HG03025 (cell line): ENCODE measurements around the gene ZNF526.

Experiments
- ATAC-seq: cut with Tn5 transposase; IDR thresholded peaks from one replicate; pipeline ENCODE4 v1.9.1; 2021; ENCODE audit warnings: mild to moderate bottlenecking, moderate library complexity; ENCODE audit not compliant: unreplicated experiment, low FRiP score

Gene ZNF526

DNA sequence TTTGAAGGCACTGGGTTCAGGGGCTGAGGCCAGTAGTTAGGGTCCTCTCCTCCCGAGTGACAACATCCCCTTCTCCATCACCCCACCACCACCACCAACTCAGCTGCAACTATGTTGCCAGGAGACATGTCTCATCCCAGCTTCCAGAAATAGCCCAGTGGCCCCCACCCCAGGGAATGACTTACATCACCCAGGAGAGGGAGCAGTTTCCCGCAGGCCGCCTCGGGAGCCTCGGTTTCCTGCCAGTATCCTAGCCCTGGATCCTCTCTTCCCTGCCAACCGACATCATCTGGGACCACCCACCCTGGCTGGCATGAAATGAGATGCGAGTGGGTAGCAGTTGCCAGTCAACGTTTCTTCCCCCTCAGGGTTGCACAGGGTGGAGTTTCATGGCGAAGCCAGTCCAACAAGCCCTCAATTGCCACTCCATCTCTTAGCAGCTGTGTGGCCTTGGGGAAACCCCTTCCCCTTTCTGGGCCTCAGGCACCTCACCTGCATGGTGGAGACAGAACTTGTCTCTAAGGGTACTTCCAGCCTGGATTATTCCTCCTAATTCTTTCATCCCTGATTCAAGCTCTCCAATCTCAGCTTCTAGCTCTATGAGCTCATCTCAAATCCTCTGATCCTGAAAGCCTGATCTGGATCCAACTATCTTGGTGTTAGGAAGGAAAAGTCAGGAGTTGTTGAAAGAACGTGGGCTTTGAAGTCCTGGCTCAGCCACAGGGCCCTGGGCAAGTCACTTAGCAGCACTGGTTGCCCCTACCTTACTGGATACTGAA, 26.2 kb downstream of the ZNF526 start:
- ATAC-seq, result no peak

DNA sequence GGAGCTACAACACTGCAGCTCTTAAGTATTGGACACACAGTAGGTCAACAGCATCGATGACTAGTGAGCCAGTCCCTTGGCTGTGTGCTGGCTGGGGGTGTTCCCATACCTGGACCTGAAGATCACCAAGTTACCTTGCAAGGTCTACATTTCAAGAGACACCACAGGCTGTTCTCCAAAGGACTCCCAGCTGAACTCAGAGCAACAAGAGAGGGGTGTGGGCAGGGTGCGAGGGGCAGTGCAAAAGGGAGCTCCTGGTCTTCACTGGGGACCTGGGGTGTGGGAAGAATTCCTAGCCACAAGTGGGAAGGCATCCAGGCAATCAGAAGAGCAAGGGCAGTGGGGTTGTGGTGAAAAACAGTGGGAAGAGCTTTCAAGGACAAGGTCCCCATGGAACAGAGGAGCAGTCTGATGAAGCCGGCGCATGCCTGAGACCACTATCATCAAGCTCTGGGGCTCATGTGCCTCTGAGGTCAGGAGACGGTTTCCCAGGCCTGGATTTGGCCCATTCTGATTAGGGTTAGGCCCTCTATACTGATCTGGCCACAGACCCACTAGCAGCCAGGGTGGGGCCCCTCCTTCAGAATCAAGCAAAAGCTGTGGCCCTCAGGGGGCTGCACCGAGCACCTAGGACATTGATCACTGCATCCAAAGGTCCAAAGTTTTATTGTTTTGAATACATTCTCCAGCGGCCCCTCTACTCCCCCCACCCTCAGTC, 27.0 kb downstream of the ZNF526 start:
- ATAC-seq, result no peak

DNA sequence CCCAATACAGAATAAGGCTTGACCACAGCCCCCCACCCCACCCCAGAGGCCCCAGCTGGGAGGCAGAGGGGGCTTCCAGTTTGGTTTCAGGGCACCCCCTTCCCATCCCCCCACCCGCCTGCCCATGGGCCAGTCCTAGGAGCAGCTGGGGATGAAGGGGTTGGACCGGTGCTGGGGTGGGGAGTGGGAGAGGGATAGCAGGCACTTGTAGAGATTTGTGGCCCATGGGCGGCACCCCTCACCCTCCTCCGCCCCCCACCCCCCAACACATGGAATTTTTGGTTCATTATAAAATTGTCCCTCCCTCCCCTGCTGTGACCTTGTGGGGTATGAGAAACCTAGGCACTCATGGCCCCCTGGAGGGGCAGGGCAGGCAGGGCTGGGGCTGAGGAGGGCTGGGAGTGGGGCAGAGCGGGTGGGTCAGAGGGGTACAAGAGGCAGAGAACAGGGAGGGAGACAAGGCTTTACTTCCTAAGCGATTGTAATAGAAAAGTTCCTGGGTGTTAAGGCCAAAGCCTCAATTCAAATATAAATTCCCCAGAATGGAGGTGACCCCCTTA, 27.6 kb downstream of the ZNF526 start:
- no peak for ATAC-seq

DNA sequence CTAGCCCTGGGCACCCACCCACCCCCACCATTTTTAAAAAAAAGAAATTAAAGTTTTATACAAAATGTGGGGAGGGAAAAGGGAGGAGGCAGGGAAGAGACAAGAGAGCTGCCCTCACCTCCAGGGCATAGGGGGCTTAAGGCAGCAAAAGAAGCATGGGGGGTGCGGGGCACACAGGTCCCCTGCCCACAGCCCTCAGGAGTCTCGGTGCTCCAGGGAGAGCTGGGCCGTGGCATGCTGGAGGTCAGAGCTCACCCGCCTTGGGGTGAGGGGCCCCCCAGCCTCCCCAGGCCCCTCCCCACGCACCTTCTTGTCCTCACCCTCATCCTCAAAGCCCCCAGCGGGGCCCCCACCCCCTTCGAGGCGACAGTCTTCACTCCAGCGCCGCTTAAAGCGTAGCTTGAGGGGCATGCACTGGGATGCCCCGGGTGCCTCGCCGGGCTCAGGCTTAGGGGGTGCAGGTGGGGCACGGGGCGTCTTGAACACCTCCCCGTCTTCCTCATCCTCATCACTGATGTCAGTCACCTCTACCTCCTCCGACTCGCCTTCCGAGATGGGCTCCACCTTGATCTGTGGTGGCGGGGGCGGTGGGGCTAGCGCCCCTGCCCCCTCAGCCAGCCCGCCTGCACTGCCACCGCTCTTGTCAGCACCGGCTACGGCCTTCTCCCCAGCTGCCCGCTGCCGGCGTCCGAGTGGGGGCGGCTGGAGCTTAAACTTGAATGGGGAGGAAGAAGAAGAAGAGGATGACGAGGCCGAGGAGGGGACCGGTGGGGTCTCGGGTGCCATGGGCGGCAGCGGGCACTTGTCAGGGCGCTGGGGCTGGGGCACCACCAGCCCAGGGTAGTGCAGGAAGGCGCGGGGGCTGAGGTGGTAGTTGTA, 28.4 kb downstream of the ZNF526 start:
- no peak for ATAC-seq

DNA sequence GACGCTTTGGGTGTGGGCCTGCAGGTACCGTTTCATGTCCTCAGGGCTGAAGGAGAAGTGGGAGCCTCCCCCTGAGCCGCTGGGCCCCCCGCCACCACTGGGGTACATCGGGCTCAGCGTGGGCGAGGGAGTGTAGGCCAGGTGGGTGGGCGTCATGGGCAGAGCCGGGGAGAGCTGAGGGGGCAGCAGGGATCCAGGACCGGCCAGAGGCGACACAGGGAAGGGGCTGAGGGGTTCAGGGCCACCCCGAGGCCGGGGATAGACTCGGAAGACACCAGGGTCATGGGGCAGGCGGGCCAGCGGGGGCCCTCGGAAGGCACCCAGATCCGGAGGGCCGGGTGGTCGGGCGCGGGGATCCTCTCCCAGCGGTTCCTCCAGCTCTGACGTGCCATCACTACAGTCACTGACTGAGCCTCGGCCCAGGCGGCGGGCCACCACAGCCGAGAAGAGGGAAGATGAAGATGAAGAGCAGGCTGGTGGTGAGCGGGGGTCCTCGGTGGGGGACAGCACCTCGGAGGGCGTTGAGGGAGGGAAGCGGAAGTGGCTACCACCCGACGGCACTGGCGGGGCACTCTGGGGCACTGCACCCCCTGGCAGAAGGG, 29.1 kb downstream of the ZNF526 start:
- no peak for ATAC-seq

DNA sequence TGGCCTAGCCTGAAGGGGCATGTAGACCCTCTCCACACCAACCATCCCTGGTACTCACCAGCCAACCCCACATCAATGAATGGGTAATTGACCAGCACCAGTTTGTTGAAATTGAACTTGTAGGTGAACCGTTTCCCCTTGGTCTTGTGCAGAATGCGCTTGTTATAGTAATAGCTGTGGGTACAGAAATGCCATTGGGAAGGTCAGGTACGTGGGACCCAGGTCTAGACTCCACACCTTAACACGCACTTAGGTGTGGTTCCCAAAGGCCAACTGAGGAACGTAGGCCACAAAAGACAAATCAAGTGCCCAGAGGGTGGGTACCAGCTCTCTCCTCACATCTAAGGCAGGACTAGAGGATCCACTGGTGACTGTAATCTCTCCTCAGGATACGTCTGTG, 29.7 kb downstream of the ZNF526 start:
- ATAC-seq, result no peak

DNA sequence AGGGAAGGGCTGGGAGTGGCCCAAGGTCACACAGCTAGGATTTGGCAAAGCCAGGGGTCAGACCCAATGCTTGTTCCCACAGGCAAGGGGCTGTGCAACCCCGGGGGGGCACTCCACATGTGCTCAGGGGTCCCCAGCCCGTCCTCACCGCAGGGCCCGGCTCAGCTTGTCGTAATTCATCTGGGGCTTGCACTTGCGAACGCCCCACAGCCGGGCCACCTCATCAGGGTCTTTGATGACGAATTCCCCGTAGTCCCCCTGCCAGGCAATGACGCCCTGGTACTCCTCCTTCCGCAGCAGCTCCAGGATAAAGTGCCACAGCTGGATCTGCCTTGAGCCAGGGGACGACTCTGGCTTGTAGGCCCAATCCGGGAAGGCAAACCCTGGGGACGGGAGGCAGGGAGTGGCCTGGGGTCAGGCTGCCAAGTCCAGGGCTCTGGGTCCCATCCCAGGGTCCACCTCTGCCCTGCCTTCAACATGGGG, 30.1 kb downstream of the ZNF526 start:
- ATAC-seq, result no peak

DNA sequence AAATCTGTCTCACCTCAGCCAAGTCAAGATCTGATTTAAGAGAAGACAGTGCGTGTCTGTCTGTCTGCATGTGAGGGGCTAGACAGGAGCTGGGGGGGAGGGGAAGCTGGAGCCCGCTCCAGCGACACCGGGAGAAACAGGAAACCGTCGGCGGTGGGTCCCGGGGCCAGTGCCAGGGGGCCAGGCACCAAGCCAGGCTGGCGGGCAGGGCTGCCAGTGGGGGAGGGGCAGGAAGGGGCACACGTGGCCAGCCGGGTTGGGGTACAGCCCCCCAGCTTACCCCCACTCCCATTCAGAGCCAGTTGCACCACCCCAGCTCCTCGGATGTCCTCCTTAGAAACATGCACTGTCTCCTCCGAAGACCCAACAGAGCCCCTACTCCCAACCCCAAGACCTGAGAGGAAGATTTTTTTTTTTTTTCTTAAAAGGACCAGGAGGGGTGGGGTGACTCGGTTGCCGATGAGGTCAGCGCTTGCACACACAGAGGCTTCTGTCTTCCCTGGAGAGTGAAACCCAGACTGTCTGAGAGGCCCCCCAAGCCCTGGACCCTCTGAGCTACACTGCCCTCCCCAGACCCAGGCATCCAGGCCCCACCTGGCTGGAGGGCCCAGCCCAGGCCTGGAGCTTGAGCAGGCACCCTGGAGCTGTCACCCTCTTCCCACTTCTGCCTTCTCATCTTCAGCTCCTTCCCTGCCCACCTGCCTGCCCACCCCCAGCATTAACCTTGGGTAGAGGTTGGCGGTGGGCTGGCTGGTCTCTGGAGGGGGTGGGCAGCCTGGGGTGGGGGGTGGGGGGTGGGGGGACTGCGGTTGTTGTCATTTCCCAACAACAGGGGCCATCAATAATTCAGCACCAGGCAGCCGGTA, 30.8 kb downstream of the ZNF526 start:
- no peak for ATAC-seq

DNA sequence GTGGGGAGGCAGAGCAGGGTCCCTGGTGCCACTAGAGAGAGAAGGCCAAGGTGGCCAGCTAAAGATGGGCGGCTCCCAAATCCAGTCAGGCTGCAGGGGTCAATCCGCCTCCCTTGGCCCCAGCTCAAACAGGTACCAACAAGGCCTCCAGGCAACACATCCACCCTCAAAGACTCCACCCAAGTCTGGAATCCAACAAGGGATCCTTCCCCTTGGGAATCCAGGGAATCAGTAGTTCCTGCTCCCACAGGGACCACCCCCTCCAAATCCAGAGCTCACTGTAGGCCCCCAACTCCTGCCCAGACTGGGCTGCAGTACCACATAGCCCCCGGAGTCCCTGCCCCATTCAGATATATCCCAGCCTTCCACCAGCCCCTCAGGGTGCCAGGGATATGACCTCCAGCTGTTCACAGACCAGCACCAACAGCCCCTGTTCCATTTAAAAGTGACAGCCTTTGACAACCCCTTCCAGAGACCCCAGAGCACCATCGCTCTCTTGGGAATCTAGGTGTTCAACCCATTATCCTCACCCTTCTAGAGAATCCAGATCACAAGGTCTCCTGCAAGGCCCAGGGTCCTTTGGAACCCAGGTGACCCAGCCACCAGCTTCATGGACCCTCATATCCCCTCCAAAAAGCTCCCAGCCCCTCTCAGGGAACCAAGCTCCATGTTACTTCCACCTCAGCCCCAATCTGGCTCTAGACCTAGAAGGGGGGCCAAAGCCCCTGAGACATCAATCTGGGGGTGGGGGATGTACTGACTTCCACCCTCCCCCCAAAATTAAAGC, 31.7 kb downstream of the ZNF526 start:
- ATAC-seq, result no peak

DNA sequence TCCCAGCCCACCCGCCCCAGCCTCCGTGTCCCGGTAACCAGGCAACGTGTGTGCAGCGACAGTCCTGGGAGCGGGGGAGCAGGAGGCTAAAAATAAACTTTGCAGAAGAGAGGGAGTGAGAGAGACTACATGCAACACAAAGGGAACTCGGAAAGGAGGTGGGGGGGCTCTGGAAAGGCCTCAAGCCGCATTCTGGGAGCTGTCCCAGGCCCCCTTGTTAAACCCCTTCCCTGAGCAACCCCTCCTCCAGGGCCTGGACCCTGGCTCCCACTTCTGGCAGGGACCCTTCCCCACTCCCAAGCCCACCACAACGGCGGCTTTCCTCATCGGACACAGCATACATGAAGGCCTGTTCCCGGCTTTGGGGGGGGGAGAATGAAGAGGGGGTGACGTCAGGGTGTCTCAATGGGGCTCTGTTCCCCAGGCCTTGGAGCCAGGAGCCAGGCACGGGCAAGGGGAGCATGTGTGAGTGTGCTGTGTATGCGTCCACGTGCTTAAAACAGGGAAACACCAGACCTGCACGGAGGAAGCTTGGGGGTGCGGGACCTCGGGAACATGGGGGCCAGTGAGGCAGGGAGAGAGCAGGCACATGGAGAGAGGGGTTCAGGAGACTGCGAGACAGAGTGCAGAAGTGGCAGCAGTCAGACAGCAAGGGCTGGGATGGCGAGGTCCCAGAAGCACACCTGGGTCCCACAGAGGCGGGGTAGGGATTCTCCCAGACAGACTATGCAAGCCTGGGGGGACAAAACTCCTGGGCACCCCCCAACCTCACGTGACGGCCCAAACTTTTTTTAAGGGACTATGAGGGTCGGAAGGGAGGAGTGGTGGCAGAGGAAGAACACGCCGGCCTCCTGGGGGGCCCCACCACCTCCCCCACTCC, 32.5 kb downstream of the ZNF526 start:
- ATAC-seq, result no peak

DNA sequence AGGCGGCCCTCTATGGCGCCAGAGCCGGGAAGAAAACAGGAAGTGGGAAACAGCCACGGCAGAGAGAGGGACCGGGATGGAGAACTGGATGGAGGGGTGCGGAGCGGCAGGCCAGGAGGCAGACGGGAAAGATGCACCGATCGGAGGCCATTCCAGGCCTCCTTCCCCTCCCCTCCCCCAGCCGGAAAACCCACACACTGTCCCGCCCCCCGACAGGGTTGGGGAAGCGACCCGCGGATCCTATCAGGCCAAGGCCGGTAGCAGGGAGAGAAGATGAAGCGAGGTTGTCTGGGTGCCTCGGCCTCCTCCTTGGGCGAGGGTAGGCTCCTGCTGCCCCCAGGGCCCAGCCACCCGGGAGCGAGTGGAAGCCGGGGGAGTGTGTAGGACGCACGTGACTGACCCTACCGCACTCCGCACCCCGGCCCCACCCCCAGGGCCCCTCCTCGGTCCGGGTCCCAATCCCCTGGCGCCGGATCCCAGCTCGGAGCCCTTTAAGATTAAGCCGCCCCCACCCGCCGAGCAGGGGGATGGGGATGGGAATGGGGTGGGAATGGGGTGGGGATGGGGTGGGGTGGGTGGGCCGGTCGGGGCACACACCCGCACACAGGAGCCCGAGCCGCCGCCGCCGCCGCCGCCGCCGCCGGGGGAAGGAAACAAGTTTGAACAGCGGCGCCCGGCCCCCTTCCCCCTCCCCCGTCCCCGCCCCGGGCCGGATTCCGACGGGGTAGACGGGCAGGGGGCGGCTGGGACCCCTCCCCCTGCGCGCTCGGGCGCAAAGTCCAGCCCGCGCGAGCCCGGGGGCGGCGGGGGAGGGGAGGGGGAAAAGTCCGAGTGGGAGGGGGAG, 33.4 kb downstream of the ZNF526 start:
- ATAC-seq, result no peak

DNA sequence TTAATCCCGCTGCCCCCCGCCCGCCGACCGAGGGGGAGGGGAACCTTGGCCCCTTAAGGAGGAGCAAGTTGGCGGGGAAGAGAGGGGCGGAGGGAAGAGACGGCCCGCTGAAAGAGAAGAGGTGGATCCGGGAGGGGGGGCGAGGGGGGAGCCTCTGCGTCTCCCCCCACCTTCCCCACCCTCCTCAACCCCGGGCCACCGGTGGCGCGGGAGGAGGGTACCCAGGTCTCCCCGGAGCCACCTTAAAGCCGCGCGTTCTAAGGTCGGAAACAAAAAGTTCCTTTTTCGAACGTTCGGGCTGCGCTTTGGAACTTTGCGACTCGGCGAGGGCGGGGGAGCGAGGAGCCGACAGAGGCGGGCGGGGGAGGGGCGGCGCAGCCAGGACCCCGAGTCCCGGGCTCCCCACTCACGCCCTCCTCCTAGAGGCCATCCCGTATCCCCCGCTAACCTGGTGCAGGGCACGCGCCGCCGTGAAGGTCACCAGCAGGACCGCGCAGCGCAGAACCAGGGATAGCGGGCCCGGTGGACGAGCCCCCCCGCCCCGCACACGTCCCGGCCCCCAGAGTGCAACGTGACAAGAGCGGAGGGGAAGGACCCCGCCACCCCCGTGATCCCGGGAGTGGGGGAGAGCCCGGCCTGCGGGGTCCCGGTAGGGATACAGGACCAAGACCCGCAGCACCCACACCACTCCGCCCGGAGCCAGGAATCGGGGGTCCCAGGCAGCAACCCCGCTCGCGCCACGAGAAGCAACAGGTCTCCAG, 34.2 kb downstream of the ZNF526 start:
- no peak for ATAC-seq

DNA sequence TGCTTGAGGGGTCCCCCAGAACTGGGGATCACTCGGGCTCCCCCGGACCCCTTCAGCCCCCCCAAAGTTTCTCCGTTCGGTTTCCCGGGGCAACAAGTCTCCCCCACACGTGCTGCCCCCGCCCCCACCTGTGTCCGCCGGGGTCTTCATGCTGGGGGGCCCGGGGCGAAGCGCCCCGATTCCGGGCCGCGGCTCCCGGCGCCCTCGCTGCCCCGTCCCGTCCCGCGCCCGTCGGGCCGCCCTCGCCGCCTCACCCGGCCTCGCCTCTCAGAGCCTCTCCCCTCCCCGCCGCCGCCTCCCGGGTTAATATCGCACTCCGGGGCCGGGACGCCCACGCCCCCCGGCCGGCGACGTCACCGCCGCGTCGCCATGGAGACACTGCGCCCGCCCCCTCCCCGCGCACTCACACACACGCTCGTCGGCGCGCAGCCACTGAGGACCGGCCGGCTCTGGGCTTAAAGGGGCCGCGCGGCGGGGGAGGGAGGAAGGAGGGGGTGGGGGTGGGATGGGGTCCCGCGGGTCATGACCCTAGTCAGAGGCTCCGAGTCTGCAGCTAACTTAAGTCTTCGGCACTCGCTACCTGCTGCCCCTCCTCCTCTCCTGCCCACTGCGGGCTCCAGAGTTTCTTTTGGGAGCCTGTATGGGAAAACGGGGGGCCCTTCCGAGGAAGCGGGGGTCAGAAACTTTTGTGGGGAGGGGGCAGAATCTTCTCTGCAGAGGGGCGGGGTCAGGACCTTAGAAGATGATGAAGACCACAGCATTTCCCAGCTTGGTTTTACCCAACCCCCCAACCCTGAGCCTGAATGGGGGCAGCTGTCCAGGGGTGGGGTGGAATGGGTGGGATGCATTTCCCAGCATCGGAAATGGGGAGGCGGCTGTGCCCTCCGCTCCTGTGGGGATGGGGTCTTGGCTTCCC, 35.0 kb downstream of the ZNF526 start, which contains the start of gene ERF:
Gene ERF (minus strand): TSS at position 279 of the 916 bp plus-strand sequence. CDS start 129 bp downstream, at position 150.
- no peak for ATAC-seq

DNA sequence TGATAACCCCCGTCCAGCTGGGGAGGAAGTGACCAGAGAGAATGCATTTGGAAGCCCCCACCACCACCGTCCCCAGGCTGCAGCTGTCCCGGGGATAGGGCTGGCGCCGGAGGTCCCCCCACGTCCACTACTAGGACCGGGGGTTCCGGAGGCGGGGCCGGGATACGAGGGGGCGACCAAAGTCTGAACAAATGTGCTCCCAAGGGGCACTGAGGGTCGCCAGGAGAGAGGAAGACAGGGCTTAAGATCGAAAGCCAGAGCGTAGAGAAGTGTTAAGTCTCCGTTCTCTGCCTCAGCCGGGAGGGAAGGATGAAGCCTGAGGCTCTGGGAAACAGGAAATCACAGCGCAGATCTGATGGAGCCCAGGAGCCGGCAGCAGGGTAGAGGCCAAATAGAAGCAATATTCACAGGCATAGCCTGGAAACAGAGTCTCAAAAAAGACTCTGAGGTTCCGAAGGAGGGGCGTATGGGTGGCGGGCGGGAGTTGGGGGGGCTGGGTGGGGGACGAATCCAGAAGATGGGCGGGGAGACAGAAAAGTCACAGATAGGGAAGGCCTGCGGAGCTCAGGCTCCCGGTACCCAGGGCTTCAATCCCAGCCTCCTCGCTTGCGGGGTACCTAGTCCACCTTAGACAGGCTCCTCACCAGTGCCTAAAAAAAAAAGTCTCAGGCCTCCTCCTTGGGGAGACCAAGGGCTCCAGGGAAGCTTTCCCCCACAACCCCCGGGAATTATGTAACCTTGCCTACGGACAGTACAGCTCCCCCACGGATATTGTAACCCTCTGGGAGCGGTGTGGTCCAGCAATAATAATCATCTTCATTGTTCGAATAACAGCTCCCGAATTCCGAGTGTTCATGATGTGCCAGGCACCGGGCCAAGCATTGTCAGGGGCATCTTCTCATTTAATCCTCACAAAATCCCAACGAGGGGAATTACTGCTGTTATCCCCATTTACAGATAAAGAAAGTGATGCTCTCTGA, 35.9 kb downstream of the ZNF526 start:
- ATAC-seq, result no peak
